GM19035 (cell line): ENCODE results near the gene KISS1R.

Source experiments
- ATAC-seq: cut with Tn5 transposase; IDR thresholded peaks from one replicate; pipeline ENCODE4 v1.9.1; 2021; ENCODE audit not compliant: unreplicated experiment

KISS1R gene

GRCh38 chr19:919199-920050 lies 2.3 kb downstream of the KISS1R start:
- no peak for ATAC-seq

DNA sequence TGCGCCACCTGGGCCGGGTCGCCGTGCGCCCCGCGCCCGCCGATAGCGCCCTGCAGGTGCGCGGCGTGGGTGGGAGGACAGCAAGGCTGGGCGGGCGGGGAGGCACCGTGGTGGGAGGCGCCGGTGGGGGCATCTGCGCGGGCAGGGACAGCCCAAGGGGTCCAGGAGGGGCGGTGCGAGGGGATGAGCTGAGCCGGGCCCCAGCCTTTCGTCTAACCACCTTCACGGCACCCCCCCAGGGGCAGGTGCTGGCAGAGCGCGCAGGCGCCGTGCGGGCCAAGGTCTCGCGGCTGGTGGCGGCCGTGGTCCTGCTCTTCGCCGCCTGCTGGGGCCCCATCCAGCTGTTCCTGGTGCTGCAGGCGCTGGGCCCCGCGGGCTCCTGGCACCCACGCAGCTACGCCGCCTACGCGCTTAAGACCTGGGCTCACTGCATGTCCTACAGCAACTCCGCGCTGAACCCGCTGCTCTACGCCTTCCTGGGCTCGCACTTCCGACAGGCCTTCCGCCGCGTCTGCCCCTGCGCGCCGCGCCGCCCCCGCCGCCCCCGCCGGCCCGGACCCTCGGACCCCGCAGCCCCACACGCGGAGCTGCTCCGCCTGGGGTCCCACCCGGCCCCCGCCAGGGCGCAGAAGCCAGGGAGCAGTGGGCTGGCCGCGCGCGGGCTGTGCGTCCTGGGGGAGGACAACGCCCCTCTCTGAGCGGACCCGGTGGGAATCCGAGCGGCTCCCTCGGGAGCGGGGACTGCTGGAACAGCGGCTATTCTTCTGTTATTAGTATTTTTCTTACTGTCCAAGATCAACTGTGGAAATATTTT lies 3.1 kb downstream of the KISS1R start:
- no peak for ATAC-seq

GRCh38 chr19:924553-925086 lies 7.5 kb downstream of the KISS1R start:
- no peak for ATAC-seq

DNA sequence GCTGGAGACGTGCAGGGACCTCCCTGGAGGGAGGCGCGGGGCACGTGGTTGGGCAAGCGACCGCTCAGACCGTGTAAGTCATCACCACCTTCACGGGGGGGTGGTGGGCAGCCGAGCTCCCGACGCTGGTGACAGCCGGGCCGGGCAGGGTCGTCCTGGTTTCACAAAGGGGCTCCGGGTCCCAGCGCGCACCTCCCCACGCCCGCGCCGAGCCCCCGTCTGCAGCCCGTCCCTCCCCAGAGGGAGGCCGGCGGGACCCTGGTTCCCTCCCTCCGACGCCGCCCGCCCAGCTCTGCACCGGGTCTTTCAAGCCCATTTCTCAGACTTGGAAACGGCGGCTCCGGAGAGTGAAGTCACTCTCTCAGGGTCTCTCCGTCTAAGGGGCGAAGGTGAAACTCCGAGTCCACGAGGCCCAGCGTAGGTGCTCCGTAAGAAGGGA lies 8.0 kb downstream of the KISS1R start:
- peak; percentile 38 for ATAC-seq

DNA sequence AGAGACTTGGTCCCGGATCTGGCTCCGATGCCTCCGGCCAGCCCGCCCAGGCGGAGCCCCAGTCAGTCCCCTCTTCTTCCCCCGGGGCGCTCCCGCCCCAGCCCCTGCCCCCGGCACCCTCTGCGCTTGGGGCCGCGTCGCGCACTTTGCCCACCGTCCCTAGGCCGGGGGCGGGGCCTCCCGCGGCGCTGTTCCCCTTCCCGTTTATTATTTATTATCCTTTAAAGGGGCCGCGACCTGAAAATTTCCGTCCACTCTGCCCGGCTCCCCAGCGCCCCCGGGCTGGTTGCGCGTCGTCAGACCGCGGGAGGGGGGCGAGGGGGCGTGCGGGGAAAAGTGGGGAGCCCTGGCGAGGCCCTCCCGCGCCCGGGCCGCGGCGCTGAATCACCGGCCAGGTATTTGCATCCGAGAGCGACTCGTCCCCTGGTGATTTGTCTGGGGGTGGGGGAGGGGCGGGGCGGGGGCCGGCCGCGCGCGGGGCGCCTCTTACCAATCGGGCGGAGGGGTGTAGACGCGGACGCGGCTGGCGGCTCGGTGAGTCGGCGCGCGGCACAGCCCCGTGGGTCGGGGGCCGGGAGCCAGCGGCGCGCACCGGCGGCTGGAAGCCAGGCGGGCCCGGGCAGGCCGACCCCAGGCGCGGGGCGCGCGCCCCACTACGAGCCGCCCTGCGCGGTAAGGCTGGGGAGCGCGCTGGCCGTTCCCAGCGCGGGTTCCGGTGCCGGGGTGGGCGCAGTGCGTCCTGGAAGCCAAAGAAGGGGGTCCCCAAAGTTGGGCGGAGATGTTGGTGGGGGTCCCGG lies 8.6 kb downstream of the KISS1R start, which contains the start of gene ARID3A:
TSS of gene ARID3A (plus strand) at position 510 of the 797 bp plus-strand sequence. CDS start 3,494 bp downstream, outside the sequence.
- ATAC-seq = peak; percentile 61

DNA sequence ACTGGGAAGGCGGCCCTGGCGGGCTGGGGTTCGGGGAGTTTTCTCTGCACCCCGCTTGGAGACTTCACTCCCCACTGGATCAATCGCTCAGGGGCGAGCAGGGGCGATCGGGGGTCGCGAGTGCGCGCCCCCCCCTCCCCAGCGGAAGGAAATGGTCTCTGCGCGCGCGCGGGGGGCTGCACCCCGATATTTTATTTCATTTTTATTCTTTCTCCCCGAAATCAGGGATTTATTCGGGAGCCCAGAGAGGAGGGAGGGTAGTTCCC lies 9.1 kb downstream of the KISS1R start:
- no peak for ATAC-seq

DNA sequence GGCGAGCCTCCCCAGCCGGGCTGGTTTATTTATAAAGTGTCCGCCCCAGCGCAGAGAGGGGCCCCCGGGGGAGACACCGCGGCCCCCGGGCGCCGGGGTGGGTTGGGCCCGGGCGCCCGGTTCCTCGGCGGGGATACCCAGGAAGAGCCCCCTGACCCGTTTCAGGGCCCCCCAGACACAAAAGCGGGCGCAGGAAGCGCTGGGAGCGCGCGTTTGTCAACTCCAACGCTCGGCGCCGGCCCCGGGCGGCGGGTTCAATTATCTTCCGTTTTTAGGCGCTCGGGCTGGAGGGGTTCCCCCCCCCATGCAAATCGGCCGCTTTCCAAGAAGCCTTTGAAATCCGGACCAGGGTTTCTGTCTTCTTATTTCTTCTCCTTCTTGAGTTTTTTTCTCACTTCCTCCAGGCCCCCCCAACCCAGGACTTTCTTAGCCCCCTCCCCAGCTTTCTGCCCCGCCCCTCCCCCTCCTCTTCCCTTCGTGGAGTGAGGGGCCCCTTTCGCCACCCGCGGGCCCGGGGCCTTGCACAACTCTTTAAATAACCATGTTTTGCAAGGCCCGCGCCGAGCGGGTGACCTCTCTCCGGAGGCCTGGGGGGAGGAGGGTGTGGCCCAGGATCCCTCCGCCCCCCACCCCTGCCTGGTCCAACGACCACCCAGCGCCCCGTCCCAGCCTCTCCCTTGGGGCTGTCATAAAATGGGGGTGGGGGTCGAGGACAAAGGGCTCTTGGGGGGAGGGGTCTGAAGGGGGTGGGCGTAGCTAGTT lies 9.6 kb downstream of the KISS1R start:
- ATAC-seq = no peak

GRCh38 chr19:927351-927779 lies 10.2 kb downstream of the KISS1R start:
- ATAC-seq = no peak

GRCh38 chr19:927780-928401 lies 10.8 kb downstream of the KISS1R start:
- no peak for ATAC-seq

GRCh38 chr19:928471-929202 lies 11.5 kb downstream of the KISS1R start:
- ATAC-seq = no peak

- no peak for ATAC-seq
Measured at GRCh38 chr19:929203-929890, 12.2 kb downstream of the KISS1R start.

DNA sequence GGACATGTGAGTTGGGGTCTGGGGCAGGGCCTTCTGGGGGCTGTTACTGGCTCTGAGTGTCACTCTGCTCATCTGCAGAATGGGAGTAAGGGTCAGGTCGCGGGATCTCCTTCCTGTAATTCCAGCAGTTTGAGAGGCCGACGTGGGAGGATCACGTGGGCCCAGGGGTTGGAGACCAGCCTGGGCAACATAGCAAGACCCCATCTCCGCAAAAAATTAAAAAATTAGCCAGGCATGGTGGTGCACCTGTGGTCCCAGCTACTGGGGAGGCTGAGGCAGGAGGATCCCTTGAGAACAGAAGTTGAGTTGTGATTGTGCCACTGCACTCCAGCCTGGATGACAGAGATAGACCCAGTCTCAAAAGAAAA lies 12.7 kb downstream of the KISS1R start:
- no peak for ATAC-seq

DNA sequence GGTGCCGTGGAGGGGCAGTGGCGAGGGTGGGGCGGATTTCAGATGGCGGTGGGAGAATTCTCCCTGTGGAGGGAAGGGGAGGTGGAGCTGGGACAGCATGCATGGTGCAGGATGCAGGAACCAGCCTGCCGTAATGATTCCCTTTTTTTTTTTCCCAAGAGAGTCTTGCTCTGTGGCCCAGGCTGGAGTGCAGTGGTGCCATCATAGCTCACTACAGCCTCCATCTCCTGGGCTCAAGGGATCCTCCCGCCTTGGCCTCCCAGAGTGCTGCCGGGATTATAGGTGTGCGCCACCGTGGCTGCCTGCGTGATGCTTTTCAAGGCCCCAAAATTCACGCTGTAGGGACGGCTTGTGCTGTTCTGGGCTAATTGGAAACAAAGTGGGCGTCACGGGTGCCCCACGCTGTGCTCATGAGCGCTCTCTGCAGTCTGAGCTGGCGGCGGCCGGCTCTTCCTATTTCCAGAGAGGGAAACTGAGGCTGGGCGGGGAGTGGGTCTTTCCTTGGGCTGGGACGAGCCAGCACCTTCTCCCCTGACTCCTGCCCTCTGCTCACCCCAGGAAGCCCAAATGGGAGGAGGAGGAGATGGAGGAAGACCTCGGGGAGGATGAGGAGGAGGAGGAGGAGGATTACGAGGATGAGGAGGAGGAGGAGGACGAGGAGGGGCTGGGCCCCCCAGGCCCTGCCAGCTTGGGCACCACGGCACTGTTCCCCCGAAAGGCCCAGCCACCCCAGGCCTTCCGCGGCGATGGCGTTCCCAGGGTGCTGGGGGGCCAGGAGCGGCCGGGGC lies 14.9 kb downstream of the KISS1R start:
- no peak for ATAC-seq

DNA sequence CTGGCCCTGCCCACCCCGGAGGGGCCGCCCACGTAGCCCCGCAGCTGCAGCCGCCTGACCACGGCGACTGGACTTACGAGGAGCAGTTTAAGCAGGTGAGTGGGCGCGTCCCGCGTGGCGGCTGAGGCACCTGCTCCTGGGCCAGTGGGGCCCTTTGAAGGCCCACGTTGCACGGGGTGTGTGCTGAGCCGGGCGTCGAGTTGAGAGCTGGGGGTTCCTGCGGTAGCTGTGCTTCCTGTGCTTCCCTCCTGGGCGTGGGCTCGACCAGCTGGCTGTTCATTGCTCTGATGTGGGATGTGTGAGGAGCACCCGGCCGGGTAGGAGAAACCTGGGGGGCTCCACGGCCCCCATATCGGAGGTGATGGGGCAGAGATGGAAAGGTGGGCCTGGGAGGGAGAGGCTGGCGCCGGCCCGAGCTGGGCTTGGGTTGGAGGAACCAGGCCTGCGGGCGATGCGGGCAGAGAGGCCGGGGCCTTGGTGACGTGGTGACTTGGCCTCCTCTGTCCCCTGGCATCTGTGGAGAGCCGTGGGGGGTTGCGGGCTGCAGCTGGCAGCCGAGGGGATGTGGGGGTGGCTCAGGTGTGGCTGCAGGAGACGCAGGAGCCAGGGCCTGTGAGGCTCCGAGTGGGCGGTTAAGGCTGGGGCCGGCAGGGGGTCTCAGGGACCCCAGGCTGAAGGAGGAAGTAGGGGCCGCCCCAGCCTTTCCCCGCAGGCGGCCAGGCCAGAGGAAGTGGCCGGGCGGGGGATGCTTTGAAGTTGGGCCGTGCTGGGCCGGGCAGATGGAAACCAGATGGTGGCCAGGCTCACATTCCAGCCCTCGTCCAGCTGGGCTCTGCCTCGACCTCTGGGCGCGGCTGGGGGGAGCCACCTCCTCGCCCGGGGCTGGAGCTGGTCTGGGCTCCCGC lies 15.8 kb downstream of the KISS1R start:
- ATAC-seq = no peak

GRCh38 chr19:933553-933882 lies 16.4 kb downstream of the KISS1R start:
- ATAC-seq = no peak

DNA sequence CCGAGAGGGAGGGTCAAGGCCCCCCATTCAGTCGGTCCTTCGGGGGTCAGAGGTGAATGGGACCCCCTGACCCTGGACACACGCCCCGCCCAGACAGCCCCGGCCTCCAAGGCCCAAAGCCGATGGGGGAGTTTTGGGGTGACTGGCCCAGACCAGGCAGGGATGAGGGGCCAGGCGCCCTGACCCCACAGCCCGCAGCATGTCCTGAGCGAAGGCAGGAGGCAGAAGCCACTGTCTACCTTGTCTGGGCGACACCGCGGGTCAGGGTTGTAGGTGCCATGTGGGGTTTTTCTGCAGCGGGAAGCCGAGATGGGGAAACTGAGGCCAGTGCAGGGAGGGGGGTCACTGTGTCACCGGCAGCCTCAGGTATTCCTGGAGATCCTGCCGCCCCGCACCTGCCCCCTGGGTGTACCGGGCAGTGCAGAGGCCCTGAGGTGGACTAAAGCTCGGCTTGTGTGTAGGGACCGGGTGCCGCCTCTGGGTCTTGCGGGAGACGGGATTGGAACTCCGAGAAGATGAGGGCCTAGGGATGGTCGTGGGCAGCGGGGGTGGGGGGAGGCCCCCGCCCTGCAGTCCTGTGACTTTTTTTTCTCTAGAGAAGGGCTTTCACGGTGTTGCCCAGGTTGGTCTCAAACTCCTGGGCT lies 17.2 kb downstream of the KISS1R start:
- no peak for ATAC-seq
